CD4-positive, CD25-positive, alpha-beta regulatory T cell (primary cell): ENCODE results near the gene PARP14. TPM values are rescaled to one million over a fixed set of nuclear protein-coding genes. Genes with fewer than 3 reads are reported as not detected.
A peak's percentile ranks its signal among the peaks of the same experiment; 100 is the strongest.
"Not testable (repeated sequence)": the region's sequence is repeated elsewhere in the genome, so short reads cannot be mapped to it uniquely, and the experiment has no call there.

Experiments used
- ATAC-seq, 2 donors: fragments of 150-1000 bp; cut with Tn5 transposase; one replicate each; pipeline ENCODE4 v1.10.0; 2021; ENCODE audit warnings: low read depth in 2 of 2, moderate number of reproducible peaks in 2 of 2, moderate library complexity in 1 of 2
- DNase-seq, 3 donors: peaks; one replicate each; pipeline versions ENCODE4 v3.0.0 to v3.0.0-alpha.2; 2012 to 2022; ENCODE audit warnings: mixed read lengths in 1 of 3
- H3K27ac ChIP-seq: one replicate; pipeline ENCODE4 v1.7.0; 2013; ENCODE audit warnings: mild to moderate bottlenecking, low read length; ENCODE audit not compliant: insufficient read depth, poor library complexity, severe bottlenecking
- H3K27me3 ChIP-seq: one replicate; pipeline ENCODE4 v1.7.0; 2013; ENCODE audit warnings: low read length; ENCODE audit not compliant: control insufficient read depth, insufficient read depth
- H3K36me3 ChIP-seq: one replicate; pipeline ENCODE4 v1.7.0; 2013; ENCODE audit warnings: mild to moderate bottlenecking, low read length, moderate library complexity; ENCODE audit not compliant: control insufficient read depth, insufficient read depth
- H3K4me1 ChIP-seq: 2 replicates; pipeline ENCODE4 v1.7.0; 2013; ENCODE audit warnings: mild to moderate bottlenecking, low read length; ENCODE audit not compliant: insufficient read depth, control insufficient read depth, poor library complexity, severe bottlenecking
- H3K4me3 ChIP-seq: one replicate; pipeline ENCODE4 v1.7.0; 2013; ENCODE audit warnings: low read depth, mild to moderate bottlenecking, low read length, moderate library complexity
- H3K9me3 ChIP-seq, 2 experiments: 1 replicate in 1 of 2; 2 replicates in 1 of 2; pipeline ENCODE4 v1.7.0; 2013; ENCODE audit warnings: low read length in 2 of 2, mild to moderate bottlenecking in 1 of 2, moderate library complexity in 1 of 2; ENCODE audit not compliant: control insufficient read depth in 2 of 2
- H3K27ac Mint-ChIP-seq, 3 donors: one replicate each; pipeline ENCODE4 v1.8.0; 2020 to 2022; ENCODE audit warnings: mild to moderate bottlenecking in 3 of 3, mixed read lengths in 3 of 3, moderate library complexity in 2 of 3
- H3K27me3 Mint-ChIP-seq: one replicate; pipeline ENCODE4 v1.8.0; 2022; ENCODE audit warnings: mild to moderate bottlenecking, mixed read lengths
- H3K36me3 Mint-ChIP-seq: one replicate; pipeline ENCODE4 v1.8.0; 2020; ENCODE audit warnings: mixed read lengths
- H3K4me1 Mint-ChIP-seq, 4 donors: one replicate each; pipeline ENCODE4 v1.8.0; 2020 to 2022; ENCODE audit warnings: mixed read lengths in 4 of 4, mild to moderate bottlenecking in 1 of 4
- H3K4me3 Mint-ChIP-seq, 4 donors: one replicate each; pipeline ENCODE4 v1.8.0; 2020 to 2022; ENCODE audit warnings: mild to moderate bottlenecking in 4 of 4, mixed read lengths in 4 of 4, moderate library complexity in 3 of 4
- H3K9me3 Mint-ChIP-seq, 7 donors: one replicate each; pipeline ENCODE4 v1.8.0; 2020 to 2022; ENCODE audit warnings: mixed read lengths in 7 of 7, mild to moderate bottlenecking in 3 of 7, moderate library complexity in 2 of 7
- polyA plus RNA-seq, 4 donors: library from polyadenylated mRNA; unstranded; fragments of 300-500 nt; fragmentation: Illumina TruSeq; gene quantifications; one replicate each; pipeline ENCODE4 v1.2.3, GENCODE V29; 2021
- total RNA-seq: library from RNA; stranded (reverse); gene quantifications from one replicate; pipeline ENCODE4 v1.2.3, GENCODE V29; 2022

PARP14 gene
- total and polyA plus RNA-seq, 5 donors from 2014 or later, result 14.2 to 89.7 (median 19.5) TPM

- ATAC-seq, H3K4me1 Mint-ChIP-seq, H3K27ac Mint-ChIP-seq, DNase-seq, H3K27ac ChIP-seq, H3K36me3 ChIP-seq, H3K27me3 ChIP-seq, H3K4me1 ChIP-seq, H3K4me3 ChIP-seq, H3K36me3 Mint-ChIP-seq, H3K9me3 ChIP-seq, H3K4me3 Mint-ChIP-seq, H3K9me3 Mint-ChIP-seq: not testable (repeated sequence)
- H3K27me3 Mint-ChIP-seq, result peaks cover 13% of the 10 kb centered on the region
These were observed 28.7 kb upstream of the PARP14 start for GRCh38 chr3:122651962-122652361.

GRCh38 chr3:122658336-122658735 lies 22.3 kb upstream of the PARP14 start:
- DNase-seq, H3K27ac Mint-ChIP-seq, H3K4me1 ChIP-seq, H3K9me3 ChIP-seq, H3K36me3 ChIP-seq, H3K36me3 Mint-ChIP-seq, H3K4me1 Mint-ChIP-seq, H3K27me3 ChIP-seq, H3K4me3 Mint-ChIP-seq, H3K4me3 ChIP-seq, H3K27ac ChIP-seq, ATAC-seq: not testable (repeated sequence)
- peaks cover 14% of the 10 kb centered on the region for H3K27me3 Mint-ChIP-seq
- peaks cover 0 to 10% (median 1%) of the 10 kb centered on the region in 7 donors for H3K9me3 Mint-ChIP-seq

GRCh38 chr3:122660297-122660974 lies 20.2 kb upstream of the PARP14 start:
- H3K4me1 ChIP-seq, result no peaks in the 10 kb centered on the region
- peaks cover 0 to 10% (median 2%) of the 10 kb centered on the region in 4 donors for H3K4me1 Mint-ChIP-seq
- no peaks in the 10 kb centered on the region for H3K9me3 ChIP-seq
- no peaks in the 10 kb centered on the region for H3K36me3 Mint-ChIP-seq
- peaks cover 14% of the 10 kb centered on the region for H3K27me3 Mint-ChIP-seq
- H3K9me3 Mint-ChIP-seq, result peaks cover 0 to 10% (median 1%) of the 10 kb centered on the region in 7 donors
- no peak overlapping the region for H3K4me3 ChIP-seq
- peaks cover 3% of the 10 kb centered on the region for H3K27me3 ChIP-seq
- no peaks in the 10 kb centered on the region for H3K36me3 ChIP-seq
- H3K27ac Mint-ChIP-seq, result no peak overlapping the region
- no peak for ATAC-seq
- no peak overlapping the region for H3K27ac ChIP-seq
- H3K4me3 Mint-ChIP-seq, result no peak overlapping the region
- DNase-seq, result no peak

GRCh38 chr3:122661633-122662032 lies 19.0 kb upstream of the PARP14 start:
- Histone ChIP-seq H3K4me1 (no peaks in the 10 kb centered on the region), H3K4me3 (no peak overlapping the region), H3K27ac (no peak overlapping the region), H3K36me3 (no peaks in the 10 kb centered on the region), H3K9me3 (no peaks in the 10 kb centered on the region), H3K27me3 (peaks cover 3% of the 10 kb centered on the region)
- Mint-ChIP-seq H3K4me3 (peak overlapping the region in 1 of 4 donors; percentile 2), H3K27me3 (peaks cover 14% of the 10 kb centered on the region), H3K4me1 (peaks cover 0 to 10% (median 2%) of the 10 kb centered on the region in 4 donors), H3K36me3 (no peaks in the 10 kb centered on the region), H3K27ac (no peak overlapping the region), H3K9me3 (peaks cover 0 to 5% (median 1%) of the 10 kb centered on the region in 7 donors)
- DNase-seq (peak in 1 of 3 donors; percentile 27), ATAC-seq (no peak)

- Mint-ChIP-seq H3K4me1 (peaks cover 0 to 10% (median 2%) of the 10 kb centered on the region in 4 donors), H3K4me3 (no peak overlapping the region), H3K27me3 (peaks cover 14% of the 10 kb centered on the region), H3K9me3 (peaks cover 0 to 5% (median 2%) of the 10 kb centered on the region in 7 donors), H3K36me3 (no peaks in the 10 kb centered on the region), H3K27ac (no peak overlapping the region)
- no peak overlapping the region for H3K27ac ChIP-seq
- H3K9me3 ChIP-seq, result no peaks in the 10 kb centered on the region
- H3K36me3 ChIP-seq, result no peaks in the 10 kb centered on the region
- DNase-seq, result no peak
- ATAC-seq, result no peak
- H3K4me1 ChIP-seq, result no peaks in the 10 kb centered on the region
- H3K27me3 ChIP-seq, result peaks cover 3% of the 10 kb centered on the region
- no peak overlapping the region for H3K4me3 ChIP-seq
These were observed 18.1 kb upstream of the PARP14 start for GRCh38 chr3:122662505-122662904.

GRCh38 chr3:122665226-122665786 lies 15.3 kb upstream of the PARP14 start:
- Mint-ChIP-seq H3K27ac (no peak overlapping the region), H3K36me3 (no peaks in the 10 kb centered on the region), H3K27me3 (peaks cover 10% of the 10 kb centered on the region), H3K9me3 (peaks cover 0 to 5% (median 1%) of the 10 kb centered on the region in 7 donors), H3K4me1 (peaks cover 0 to 16% (median 2%) of the 10 kb centered on the region in 4 donors), H3K4me3 (no peak overlapping the region)
- Histone ChIP-seq H3K27ac (no peak overlapping the region), H3K36me3 (no peaks in the 10 kb centered on the region), H3K4me3 (no peak overlapping the region), H3K9me3 (no peaks in the 10 kb centered on the region), H3K4me1 (no peaks in the 10 kb centered on the region), H3K27me3 (no peaks in the 10 kb centered on the region)
- DNase-seq (no peak), ATAC-seq (no peak)

- H3K4me1 Mint-ChIP-seq, result peaks cover 0 to 16% (median 2%) of the 10 kb centered on the region in 4 donors
- H3K4me3 Mint-ChIP-seq, result no peak overlapping the region
- Histone ChIP-seq H3K4me3 (no peak overlapping the region), H3K27ac (no peak overlapping the region), H3K4me1 (no peaks in the 10 kb centered on the region), H3K9me3 (no peaks in the 10 kb centered on the region), H3K36me3 (no peaks in the 10 kb centered on the region), H3K27me3 (no peaks in the 10 kb centered on the region)
- peaks cover 10% of the 10 kb centered on the region for H3K27me3 Mint-ChIP-seq
- peaks cover 0 to 5% (median 1%) of the 10 kb centered on the region in 7 donors for H3K9me3 Mint-ChIP-seq
- ATAC-seq (no peak), DNase-seq (no peak)
- H3K27ac Mint-ChIP-seq, result no peak overlapping the region
- no peaks in the 10 kb centered on the region for H3K36me3 Mint-ChIP-seq
These were observed 14.8 kb upstream of the PARP14 start for GRCh38 chr3:122665881-122666280.
